ENCODE results near the gene ARL14EP. TPM values are rescaled to one million over a fixed set of nuclear protein-coding genes. Genes with fewer than 3 reads are reported as not detected.

ARL14EP gene
- total and polyA plus RNA-seq, 8 donors, result 20.1 to 57.3 (median 47.4) TPM

GRCh38 chr11:30321321-30321720 is 1.6 kb upstream of the ARL14EP start:
- Histone ChIP-seq H3K36me3 (no peaks in the 10 kb centered on the region), H3K27ac (no peak overlapping the region), H3K4me1 (peaks cover 0 to 34% of the 10 kb centered on the region in 2 donors), H3K27me3 (peaks cover 3 to 4% of the 10 kb centered on the region in 2 donors), H3K4me3 (no peak overlapping the region), H3K9me3 (no peaks in the 10 kb centered on the region)
- ATAC-seq (no peak), DNase-seq (no peak)
- intact Hi-C loops (cut with DNase I), result no loop called here
- no peak for TF ChIP-seq CTCF (IDR thresholded peaks at IDR 0.05)

GRCh38 chr11:30322191-30322590 is 713 bp upstream of the ARL14EP start:
- no peak for ATAC-seq
- peaks cover 3 to 4% of the 10 kb centered on the region in 2 donors for H3K27me3 ChIP-seq
- no peak for DNase-seq
- no peaks in the 10 kb centered on the region for H3K9me3 ChIP-seq
- intact Hi-C loops (cut with DNase I), result no loop called here
- no peaks in the 10 kb centered on the region for H3K36me3 ChIP-seq
- H3K4me3 ChIP-seq, result peak overlapping the region; percentile 68 to 71
- H3K27ac ChIP-seq, result peak overlapping the region in 1 of 2 donors; percentile 88
- TF ChIP-seq CTCF (IDR thresholded peaks at IDR 0.05), result no peak
- H3K4me1 ChIP-seq, result peaks cover 0 to 42% of the 10 kb centered on the region in 2 donors

- TF ChIP-seq CTCF (IDR thresholded peaks at IDR 0.05), result no peak
- ATAC-seq (no peak), DNase-seq (no peak)
- H3K4me1 ChIP-seq, result peaks cover 0 to 42% of the 10 kb centered on the region in 2 donors
- peaks cover 0 to 4% of the 10 kb centered on the region in 2 donors for H3K36me3 ChIP-seq
- intact Hi-C loops (cut with DNase I), result no loop called here
- H3K27ac ChIP-seq, result peak overlapping the region in 1 of 2 donors; percentile 65
- no peak overlapping the region for H3K4me3 ChIP-seq
- H3K27me3 ChIP-seq, result no peaks in the 10 kb centered on the region
- H3K9me3 ChIP-seq, result no peaks in the 10 kb centered on the region
Observed at GRCh38 chr11:30326114-30326778, 3.3 kb downstream of the ARL14EP start.

- no peak for TF ChIP-seq CTCF (IDR thresholded peaks at IDR 0.05)
- Histone ChIP-seq H3K36me3 (peaks cover 0 to 9% of the 10 kb centered on the region in 2 donors), H3K4me1 (peaks cover 0 to 42% of the 10 kb centered on the region in 2 donors), H3K27me3 (no peaks in the 10 kb centered on the region), H3K4me3 (no peak overlapping the region), H3K27ac (peak overlapping the region in 1 of 2 donors; percentile 65), H3K9me3 (no peaks in the 10 kb centered on the region)
- ATAC-seq (no peak), DNase-seq (no peak)
- intact Hi-C loops (cut with DNase I), result no loop called here
Observed at GRCh38 chr11:30326906-30327305, 4.0 kb downstream of the ARL14EP start.

GRCh38 chr11:30328681-30329080 is 5.8 kb downstream of the ARL14EP start:
- no peak for TF ChIP-seq CTCF (IDR thresholded peaks at IDR 0.05)
- H3K27me3 ChIP-seq, result no peaks in the 10 kb centered on the region
- H3K36me3 ChIP-seq, result peaks cover 0 to 26% of the 10 kb centered on the region in 2 donors
- no peak overlapping the region for H3K27ac ChIP-seq
- DNase-seq (no peak), ATAC-seq (no peak)
- intact Hi-C loops (cut with DNase I), result no loop called here
- no peak overlapping the region for H3K4me3 ChIP-seq
- H3K4me1 ChIP-seq, result peaks cover 0 to 31% of the 10 kb centered on the region in 2 donors
- H3K9me3 ChIP-seq, result no peaks in the 10 kb centered on the region

All from left lung (tissue), 10 donors.